Keratinocyte (primary cell): ENCODE measurements around the gene RESF1. TPM values are rescaled to one million over a fixed set of nuclear protein-coding genes. Genes with fewer than 3 reads are reported as not detected.

Experiments used
- DNase-seq: peaks from one replicate; pipeline ENCODE4 v3.0.0-alpha.2; 2011; ENCODE audit warnings: low read depth, missing footprints, low spot score
- FAIRE-seq: peaks from 2 replicates; lab custom pipeline; 2011; peaks lifted over from hg19 to GRCh38; lab: Jason Lieb, UNC
- H2AFZ ChIP-seq: 2 replicates; pipeline ENCODE4 v1.6.0; 2012; ENCODE audit warnings: low read length, control low read depth, inconsistent platforms; ENCODE audit not compliant: control insufficient read depth
- H3K27ac ChIP-seq: 2 replicates; pipeline ENCODE4 v1.5.1; 2011; ENCODE audit warnings: low read length; ENCODE audit not compliant: control insufficient read depth, insufficient read depth
- H3K27me3 ChIP-seq: 3 replicates; pipeline ENCODE4 v1.6.0; 2011; ENCODE audit warnings: low read length; ENCODE audit not compliant: control insufficient read depth, insufficient read depth; ENCODE audit errors: extremely low read depth
- H3K36me3 ChIP-seq, 2 experiments: 2 replicates in 1 of 2; 3 replicates in 1 of 2; pipeline ENCODE4 v1.5.1; 2011; ENCODE audit warnings: low read length in 2 of 2, mild to moderate bottlenecking in 1 of 2; ENCODE audit not compliant: control insufficient read depth in 2 of 2, insufficient read depth in 2 of 2; ENCODE audit errors: extremely low read depth in 1 of 2
- H3K4me1 ChIP-seq: 3 replicates; pipeline ENCODE4 v1.5.1; 2011; ENCODE audit warnings: low read length; ENCODE audit not compliant: control insufficient read depth, insufficient read depth; ENCODE audit errors: extremely low read depth
- H3K4me2 ChIP-seq: 3 replicates; pipeline ENCODE4 v1.6.0; 2011; ENCODE audit warnings: low read depth, low read length; ENCODE audit not compliant: control insufficient read depth, insufficient read depth; ENCODE audit errors: extremely low read depth
- H3K4me3 ChIP-seq, 3 experiments: fragments of 200-600 bp in 1 of 3; sonication (generic) in 1 of 3; 2 replicates in 2 of 3; 3 replicates in 1 of 3; pipeline ENCODE4 v1.5.1; 2011 to 2016; ENCODE audit warnings: low read length in 3 of 3, mild to moderate bottlenecking in 3 of 3, control low read depth in 2 of 3, inconsistent platforms in 1 of 3, low read depth in 1 of 3, mixed read lengths in 1 of 3, mixed run types in 1 of 3, moderate library complexity in 1 of 3; ENCODE audit not compliant: control insufficient read depth in 2 of 3, insufficient read depth in 2 of 3; ENCODE audit errors: extremely low read depth in 1 of 3
- H3K79me2 ChIP-seq: 2 replicates; pipeline ENCODE4 v1.6.0; 2012; ENCODE audit warnings: low read length; ENCODE audit not compliant: control insufficient read depth, insufficient read depth
- H3K9ac ChIP-seq: 3 replicates; pipeline ENCODE4 v1.6.0; 2011; ENCODE audit warnings: low read length; ENCODE audit not compliant: control insufficient read depth, insufficient read depth; ENCODE audit errors: extremely low read depth
- H3K9me1 ChIP-seq: 3 replicates; pipeline ENCODE4 v1.6.0; 2011; ENCODE audit warnings: low read length; ENCODE audit not compliant: control insufficient read depth, insufficient read depth; ENCODE audit errors: extremely low read depth
- H3K9me3 ChIP-seq: 2 replicates; pipeline ENCODE4 v1.5.1; 2012; ENCODE audit warnings: low read depth, low read length; ENCODE audit not compliant: control insufficient read depth
- H4K20me1 ChIP-seq: 3 replicates; pipeline ENCODE4 v1.6.0; 2011; ENCODE audit warnings: low read length; ENCODE audit not compliant: control insufficient read depth, insufficient read depth; ENCODE audit errors: extremely low read depth
- EZH2 ChIP-seq: IDR thresholded peaks from one replicate; pipeline ENCODE4 v1.6.1; 2012; ENCODE audit warnings: inconsistent platforms, mild to moderate bottlenecking, low read length, moderate library complexity
- dilution Hi-C: fragments of 300-500 bp; cut with MboI; formaldehyde crosslinking; loops from one replicate; pipeline ENCODE4 v1.7.0; 2020; ENCODE audit warnings: low sequenced_read_pairs; ENCODE audit not compliant: extremely low pct_ligation_motif_present
- polyA plus RNA-seq, 5 experiments: library from polyadenylated mRNA; depleted of rRNA in 3 of 5; stranded (reverse) in 3 of 5; stranded (forward) in 1 of 5; unstranded in 1 of 5; fragments of >200 nt; gene quantifications; 1 replicate in 1 of 5; 2 replicates in 3 of 5; 3 replicates in 1 of 5; pipeline versions ENCODE4 v1.2.1 to v1.2.3, GENCODE V29; 2011 to 2012; ENCODE audit warnings: missing spikeins in 2 of 5, low read depth in 1 of 5, low replicate concordance in 1 of 5
- TF ChIP-seq, protein P1 (sequence below), 3 experiments: IDR thresholded peaks in 1 of 3; conservative IDR thresholded peaks in 1 of 3; optimal IDR thresholded peaks in 1 of 3; 2 replicates in 2 of 3; 3 replicates in 1 of 3; pipeline versions ENCODE3 to v1.5.1; 2011; ENCODE audit warnings: low read length in 3 of 3, mild to moderate bottlenecking in 3 of 3, moderate library complexity in 2 of 3, control low read depth in 1 of 3, inconsistent platforms in 1 of 3; ENCODE audit not compliant: insufficient read depth in 2 of 3; ENCODE audit errors: extremely low read depth in 1 of 3

The RESF1 gene
- polyA plus RNA-seq, 1 donor (not counting 4 experiments of a cell fraction or from before 2014, with no cell fraction given) = 19.7 TPM

- H3K36me3 ChIP-seq = peaks cover 0 to 2% of the 10 kb centered on the region in 2 experiments
- no peak overlapping the region for H2AFZ ChIP-seq
- TF ChIP-seq, protein P1, sequence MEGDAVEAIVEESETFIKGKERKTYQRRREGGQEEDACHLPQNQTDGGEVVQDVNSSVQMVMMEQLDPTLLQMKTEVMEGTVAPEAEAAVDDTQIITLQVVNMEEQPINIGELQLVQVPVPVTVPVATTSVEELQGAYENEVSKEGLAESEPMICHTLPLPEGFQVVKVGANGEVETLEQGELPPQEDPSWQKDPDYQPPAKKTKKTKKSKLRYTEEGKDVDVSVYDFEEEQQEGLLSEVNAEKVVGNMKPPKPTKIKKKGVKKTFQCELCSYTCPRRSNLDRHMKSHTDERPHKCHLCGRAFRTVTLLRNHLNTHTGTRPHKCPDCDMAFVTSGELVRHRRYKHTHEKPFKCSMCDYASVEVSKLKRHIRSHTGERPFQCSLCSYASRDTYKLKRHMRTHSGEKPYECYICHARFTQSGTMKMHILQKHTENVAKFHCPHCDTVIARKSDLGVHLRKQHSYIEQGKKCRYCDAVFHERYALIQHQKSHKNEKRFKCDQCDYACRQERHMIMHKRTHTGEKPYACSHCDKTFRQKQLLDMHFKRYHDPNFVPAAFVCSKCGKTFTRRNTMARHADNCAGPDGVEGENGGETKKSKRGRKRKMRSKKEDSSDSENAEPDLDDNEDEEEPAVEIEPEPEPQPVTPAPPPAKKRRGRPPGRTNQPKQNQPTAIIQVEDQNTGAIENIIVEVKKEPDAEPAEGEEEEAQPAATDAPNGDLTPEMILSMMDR (optimal IDR thresholded peaks at IDR 0.05 in 1 of 3, IDR thresholded peaks at IDR 0.05 in 1 of 3, conservative IDR thresholded peaks at IDR 0.05 in 1 of 3; ENCODE audit: extremely low read depth in 1 of 3, insufficient read depth in 2 of 3, low read length in 3 of 3) = no peak
- no peak for TF ChIP-seq EZH2
- H3K27ac ChIP-seq = no peak overlapping the region
- peaks cover 16% of the 10 kb centered on the region for H3K4me1 ChIP-seq
- FAIRE-seq (no peak), DNase-seq (no peak)
- H3K79me2 ChIP-seq = peaks cover 35% of the 10 kb centered on the region
- no peak overlapping the region for H3K9ac ChIP-seq
- H3K4me3 ChIP-seq = no peak overlapping the region
- H3K9me1 ChIP-seq = no peaks in the 10 kb centered on the region
- H3K27me3 ChIP-seq = no peaks in the 10 kb centered on the region
- H4K20me1 ChIP-seq = no peaks in the 10 kb centered on the region
- dilution Hi-C loops = no loop called here
- H3K9me3 ChIP-seq = no peaks in the 10 kb centered on the region
- peak overlapping the region; percentile 88 for H3K4me2 ChIP-seq
These were observed 1.9 kb downstream of the RESF1 start for GRCh38 chr12:31961137-31961536.

GRCh38 chr12:31962076-31962475, 2.9 kb downstream of the RESF1 start:
- FAIRE-seq = no peak
- TF ChIP-seq, protein P1 (optimal IDR thresholded peaks at IDR 0.05 in 1 of 3, IDR thresholded peaks at IDR 0.05 in 1 of 3, conservative IDR thresholded peaks at IDR 0.05 in 1 of 3; ENCODE audit: extremely low read depth in 1 of 3, insufficient read depth in 2 of 3, low read length in 3 of 3) = no peak
- no peak for TF ChIP-seq EZH2
- Histone ChIP-seq H3K9me3 (no peaks in the 10 kb centered on the region), H3K4me3 (no peak overlapping the region), H3K27me3 (no peaks in the 10 kb centered on the region), H3K27ac (no peak overlapping the region), H2AFZ (no peak overlapping the region), H3K79me2 (peaks cover 41% of the 10 kb centered on the region), H3K9ac (no peak overlapping the region), H3K4me2 (no peak overlapping the region), H4K20me1 (no peaks in the 10 kb centered on the region), H3K36me3 (peaks cover 0 to 2% of the 10 kb centered on the region in 2 experiments), H3K4me1 (peaks cover 16% of the 10 kb centered on the region), H3K9me1 (no peaks in the 10 kb centered on the region)
- dilution Hi-C loops = no loop called here
- DNase-seq = no peak
